ENCODE data around the gene ZNF615.
"Not testable (repeated sequence)": the region's sequence is repeated elsewhere in the genome, so short reads cannot be mapped to it uniquely, and the experiment has no call there.

ZNF615 gene

DNA sequence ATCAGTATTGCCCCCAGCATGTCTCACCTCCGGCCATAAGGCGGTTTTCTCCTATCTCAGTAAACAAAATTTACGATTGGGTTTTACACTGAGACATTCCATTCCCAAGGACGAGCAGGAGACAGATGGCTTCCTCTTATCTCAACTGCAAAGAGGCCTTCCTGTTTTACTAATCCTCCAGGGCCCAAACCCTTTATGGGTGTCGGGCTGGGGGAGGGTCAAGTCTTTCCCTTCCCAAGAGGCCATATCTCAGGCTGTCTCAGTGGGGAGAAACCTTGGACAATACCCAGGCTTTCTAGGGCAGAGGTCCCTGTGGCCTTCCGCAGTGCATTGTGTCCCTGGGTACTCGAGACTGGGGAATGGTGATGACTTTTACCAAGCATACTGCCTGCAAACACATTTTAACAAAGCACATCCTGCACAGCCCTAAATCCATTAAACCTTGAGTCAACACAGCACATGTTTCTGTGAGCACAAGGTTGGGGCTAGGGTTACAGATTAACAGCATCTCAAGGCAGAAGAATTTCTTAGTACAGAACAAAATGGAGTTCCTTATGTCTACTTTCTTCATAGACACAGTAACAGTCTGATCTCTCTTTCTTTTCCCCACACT lies 47.3 kb downstream of the ZNF615 start:
- not testable (repeated sequence) for H3K4me1 Mint-ChIP-seq (ENCODE audit: low read depth); H3K27me3 Mint-ChIP-seq (ENCODE audit: low read depth); H3K4me3 Mint-ChIP-seq; H3K27ac Mint-ChIP-seq
- H3K9me3 Mint-ChIP-seq: peaks cover 90% of the 10 kb centered on the region
- H3K36me3 Mint-ChIP-seq (ENCODE audit: low read depth): peaks cover 36% of the 10 kb centered on the region

DNA sequence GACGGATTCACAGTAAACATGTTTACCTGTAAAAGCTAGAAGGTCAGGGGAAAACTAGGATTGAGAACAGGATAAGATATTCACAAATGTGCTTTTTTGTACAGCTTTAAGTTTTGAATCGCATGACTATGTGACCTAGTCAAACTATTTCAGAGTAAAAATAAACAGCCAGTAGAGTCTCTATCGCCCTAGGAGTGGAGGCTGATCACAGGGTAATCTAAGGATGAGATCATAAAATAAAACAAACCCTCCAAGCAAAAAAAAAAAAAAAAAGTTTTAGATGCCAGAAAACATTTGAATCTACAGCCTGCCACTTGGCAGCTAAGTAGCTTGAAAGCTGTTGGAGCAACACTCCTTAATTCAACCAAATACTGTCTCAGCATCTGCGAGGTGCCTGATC lies 48.2 kb downstream of the ZNF615 start:
- no peaks in the 10 kb centered on the region for H3K27me3 Mint-ChIP-seq (ENCODE audit: low read depth)
- H3K9me3 Mint-ChIP-seq: peaks cover 89% of the 10 kb centered on the region

DNA sequence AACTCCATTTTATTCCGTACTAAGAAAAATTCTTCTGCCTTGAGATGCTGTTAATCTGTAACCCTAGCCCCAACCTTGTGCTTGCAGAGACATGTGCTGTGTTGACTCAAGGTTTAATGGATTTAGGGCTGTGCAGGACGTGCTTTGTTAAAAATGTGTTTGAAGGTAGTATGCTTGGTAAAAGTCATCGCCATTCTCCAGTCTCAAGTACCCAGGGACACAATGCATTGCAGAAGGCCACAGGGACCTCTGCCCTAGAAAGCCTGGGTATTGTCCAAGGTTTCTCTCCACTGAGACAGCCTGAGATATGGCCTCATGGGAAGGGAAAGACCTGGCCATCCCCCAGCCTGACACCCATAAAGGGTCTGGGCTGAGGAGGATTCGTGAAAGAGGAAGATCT lies 50.2 kb downstream of the ZNF615 start:
- not testable (repeated sequence) for H3K4me1 Mint-ChIP-seq (ENCODE audit: low read depth); H3K27ac Mint-ChIP-seq; H3K4me3 Mint-ChIP-seq; H3K27me3 Mint-ChIP-seq (ENCODE audit: low read depth)
- H3K36me3 Mint-ChIP-seq (ENCODE audit: low read depth): peaks cover 15% of the 10 kb centered on the region
- peaks cover 81% of the 10 kb centered on the region for H3K9me3 Mint-ChIP-seq

More for the DNA sequence above, 48.2 kb downstream of the ZNF615 start:
- no peak overlapping the region for H3K4me3 Mint-ChIP-seq
- H3K4me1 Mint-ChIP-seq (ENCODE audit: low read depth): no peaks in the 10 kb centered on the region
- no peak overlapping the region for H3K27ac Mint-ChIP-seq
- H3K36me3 Mint-ChIP-seq (ENCODE audit: low read depth): peaks cover 26% of the 10 kb centered on the region

- Mint-ChIP-seq H3K4me1 (ENCODE audit: low read depth) (no peaks in the 10 kb centered on the region), H3K36me3 (ENCODE audit: low read depth) (peaks cover 32% of the 10 kb centered on the region), H3K27me3 (ENCODE audit: low read depth) (no peaks in the 10 kb centered on the region), H3K9me3 (peaks cover 79% of the 10 kb centered on the region), H3K4me3 (no peak overlapping the region), H3K27ac (no peak overlapping the region)
Measured at GRCh38 chr19:51948975-51949374, 59.0 kb downstream of the ZNF615 start.

DNA sequence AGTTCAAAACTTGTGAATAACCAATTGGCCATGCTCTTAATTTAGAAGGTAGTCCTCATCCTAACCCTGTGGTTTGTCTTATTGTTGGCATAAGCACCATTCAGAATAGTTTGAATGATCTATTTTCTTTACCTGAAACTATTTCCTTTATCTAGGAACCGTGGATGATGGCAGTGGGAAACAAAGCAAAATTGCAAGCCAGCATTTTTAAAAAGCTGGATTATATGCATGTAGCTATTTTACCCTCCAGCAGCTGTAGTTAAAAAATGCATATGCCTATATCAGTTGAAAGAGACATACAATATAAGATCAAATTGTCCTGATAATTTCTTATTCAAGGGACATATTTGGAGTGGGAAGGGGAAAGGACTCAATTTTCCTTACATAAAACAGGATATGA lies 61.4 kb downstream of the ZNF615 start:
- Mint-ChIP-seq H3K4me3 (no peak overlapping the region), H3K9me3 (peaks cover 92% of the 10 kb centered on the region), H3K4me1 (ENCODE audit: low read depth) (no peaks in the 10 kb centered on the region), H3K27me3 (ENCODE audit: low read depth) (no peaks in the 10 kb centered on the region), H3K27ac (no peak overlapping the region), H3K36me3 (ENCODE audit: low read depth) (peaks cover 56% of the 10 kb centered on the region)

GRCh38 chr19:51944798-51945552 lies 63.0 kb downstream of the ZNF615 start:
- Mint-ChIP-seq H3K4me1 (ENCODE audit: low read depth) (no peaks in the 10 kb centered on the region), H3K27ac (no peak overlapping the region), H3K36me3 (ENCODE audit: low read depth) (peaks cover 71% of the 10 kb centered on the region), H3K27me3 (ENCODE audit: low read depth) (no peaks in the 10 kb centered on the region), H3K9me3 (peaks cover 90% of the 10 kb centered on the region), H3K4me3 (no peak overlapping the region)
